K562 (cell line): Measurements from ENCODE around the gene GALNT17. TPM values are rescaled to one million over a fixed set of nuclear protein-coding genes. Genes with fewer than 3 reads are reported as not detected.

ENCODE experiments used
- ATAC-seq: fragments of 200-7000 bp; cut with Tn5 transposase; 3 replicates; pipeline ENCODE4 v1.9.1; 2020; ENCODE audit warnings: moderate library complexity
- BruUV-seq: library from RNA; stranded (reverse); fragments of 400-500 nt; replicated peaks from 2 replicates; lab custom pipeline; 2021; lab: Mats Ljungman, UMichigan
- CTCF ChIA-PET: fragments of 300-600 bp; formaldehyde crosslinking; extraction: SDS; loops from one replicate; lab custom pipeline; 2021; ENCODE audit warnings: low intra/inter-chr PET ratio; lab: Yijun Ruan, JAX
- POLR2A ChIA-PET: fragments of 300-600, 350-650 bp; sonication (Branson Sonifier 250); formaldehyde crosslinking; extraction: SDS; loops from one replicate; lab custom pipeline; 2021; ENCODE audit warnings: antibody characterized with exemption, inconsistent platforms; lab: Yijun Ruan, JAX
- DNase-seq, 4 experiments: peaks; one replicate each; pipeline versions ENCODE4 v3.0.0 to v3.0.0-alpha.2; 2011 to 2018; ENCODE audit warnings: low spot score in 3 of 4, mixed read lengths in 3 of 4; ENCODE audit errors: extremely low read depth in 1 of 4
- FAIRE-seq: peaks from 2 replicates; lab custom pipeline; 2011; peaks lifted over from hg19 to GRCh38; lab: Jason Lieb, UNC
- H2AFZ ChIP-seq: 2 replicates; pipeline ENCODE4 v1.6.0; 2011; ENCODE audit warnings: low read depth, low read length, control low read depth, inconsistent platforms
- H3K27ac ChIP-seq: fragments of 200-600 bp; 3 replicates; pipeline ENCODE4 v1.8.0; 2011; ENCODE audit warnings: low read depth, mild to moderate bottlenecking, control low read depth, inconsistent platforms, low read length, moderate library complexity, mixed read lengths; ENCODE audit errors: extremely low read depth
- H3K27me3 ChIP-seq, 2 experiments: fragments of 300-600 bp in 1 of 2; 2 replicates in 1 of 2; 3 replicates in 1 of 2; pipeline versions ENCODE4 v1.6.0 to v1.8.0; 2011; ENCODE audit warnings: inconsistent platforms in 2 of 2, low read length in 2 of 2, mild to moderate bottlenecking in 1 of 2, mixed read lengths in 1 of 2, moderate library complexity in 1 of 2; ENCODE audit not compliant: control insufficient read depth in 2 of 2, insufficient read depth in 2 of 2
- H3K36me3 ChIP-seq: fragments of 300-600 bp; 3 replicates; pipeline ENCODE4 v1.8.0; 2011; ENCODE audit warnings: mild to moderate bottlenecking, low read length, inconsistent platforms; ENCODE audit not compliant: control insufficient read depth, insufficient read depth
- H3K4me1 ChIP-seq, 2 experiments: fragments of 200-600 bp in 1 of 2; replicated peaks in 1 of 2; 2 replicates in 1 of 2; 3 replicates in 1 of 2; pipeline versions ENCODE4 v1.5.1 to v1.8.0; 2011; ENCODE audit warnings: inconsistent platforms in 2 of 2, low read length in 2 of 2, mild to moderate bottlenecking in 1 of 2, mixed read lengths in 1 of 2, moderate library complexity in 1 of 2; ENCODE audit not compliant: control insufficient read depth in 2 of 2, insufficient read depth in 2 of 2
- H3K4me2 ChIP-seq: 2 replicates; pipeline ENCODE4 v1.6.1; 2011; ENCODE audit warnings: low read length, control low read depth, inconsistent platforms, mixed read lengths; ENCODE audit not compliant: insufficient read depth
- H3K4me3 ChIP-seq: fragments of 200-600 bp; sonication (generic), shearing (Covaris generic); 2 replicates; pipeline ENCODE4 v1.5.1; 2016; ENCODE audit warnings: control low read depth, inconsistent platforms
- H3K79me2 ChIP-seq: fragments of 200-600 bp; 3 replicates; pipeline ENCODE4 v1.8.0; 2011; ENCODE audit warnings: low read length, inconsistent platforms; ENCODE audit not compliant: control insufficient read depth, insufficient read depth
- H3K9ac ChIP-seq, 2 experiments: 2 replicates each; pipeline versions ENCODE4 v1.6.0 to v1.6.1; 2011; ENCODE audit warnings: low read depth in 2 of 2, low read length in 2 of 2, control low read depth in 1 of 2, inconsistent platforms in 1 of 2, mild to moderate bottlenecking in 1 of 2, mixed read lengths in 1 of 2; ENCODE audit not compliant: insufficient read depth in 1 of 2
- H3K9me1 ChIP-seq: one replicate; pipeline ENCODE4 v1.6.0; 2011; ENCODE audit warnings: inconsistent platforms, mild to moderate bottlenecking, low read length, moderate library complexity; ENCODE audit not compliant: control insufficient read depth, insufficient read depth
- H3K9me3 ChIP-seq: replicated peaks from 2 replicates; pipeline ENCODE4 v1.5.1; 2011; ENCODE audit warnings: low read depth, low read length, inconsistent platforms; ENCODE audit not compliant: control insufficient read depth, insufficient read depth
- H4K20me1 ChIP-seq: replicated peaks from 2 replicates; pipeline ENCODE4 v1.6.1; 2011; ENCODE audit warnings: low read length, inconsistent platforms, mixed read lengths; ENCODE audit not compliant: control insufficient read depth, insufficient read depth
- ATF4 ChIP-seq: fragments of 450-650 bp; formaldehyde crosslinking; IDR thresholded peaks from 2 replicates; pipeline ENCODE4 v1.4.0; 2022; ENCODE audit warnings: mild to moderate bottlenecking, moderate library complexity
- GATAD2A ChIP-seq: fragments of 450-650 bp; IDR thresholded peaks from 2 replicates; pipeline ENCODE4 v1.6.1; 2017
- HDAC3 ChIP-seq: fragments of 450-650 bp; IDR thresholded peaks from 2 replicates; pipeline ENCODE4 v1.6.1; 2018; ENCODE audit warnings: borderline replicate concordance, mild to moderate bottlenecking, moderate library complexity; ENCODE audit not compliant: partially characterized antibody
- PCBP2 ChIP-seq: fragments of 200-400 bp; formaldehyde crosslinking; IDR thresholded peaks from 2 replicates; pipeline ENCODE4 v1.6.1; 2018; ENCODE audit warnings: low read length, low read depth, mild to moderate bottlenecking, moderate library complexity; ENCODE audit not compliant: poor library complexity, severe bottlenecking
- PHF8 ChIP-seq: fragments of 200-600 bp; sonication (generic); IDR thresholded peaks from 2 replicates; pipeline ENCODE4 v1.6.1; 2012; ENCODE audit warnings: mixed run types, mild to moderate bottlenecking, inconsistent platforms, low read length, moderate library complexity, borderline replicate concordance
- POLR2B ChIP-seq: fragments of 450-650 bp; IDR thresholded peaks from 2 replicates; pipeline ENCODE4 v1.6.1; 2018; ENCODE audit warnings: low read depth; ENCODE audit not compliant: partially characterized antibody
- ZNF57 ChIP-seq: fragments of 450-650 bp; formaldehyde crosslinking; IDR thresholded peaks from 2 replicates; pipeline ENCODE4 v1.4.0; 2020; ENCODE audit warnings: mild to moderate bottlenecking, moderate library complexity
- WGBS: fragments of 100-300 bp; shearing (Covaris generic); methylation state at CpG from one replicate; pipeline ENCODE4 v1.1.6; 2016; ENCODE audit warnings: low coverage, mixed read lengths; ENCODE audit not compliant: insufficient coverage; ENCODE audit errors: missing lambda C conversion rate; 5-methylcytosine and 5-hydroxymethylcytosine counted together
- in situ Hi-C: fragments of 300-500 bp; cut with MboI; formaldehyde crosslinking; loops from 4 replicates; pipeline ENCODE4 v1.15.0; 2018; ENCODE audit warnings: inconsistent platforms, mixed read lengths
- intact Hi-C: fragments of 100-400 bp; cut with micrococcal nuclease; formaldehyde crosslinking; loops from 2 replicates; pipeline ENCODE4 v1.14.2; 2022
- polyA plus RNA-seq, 8 experiments: library from polyadenylated mRNA; depleted of rRNA in 4 of 8; stranded (reverse) in 5 of 8; unstranded in 3 of 8; fragments of >200 nt; fragmentation: Nextera tagmentation in 2 of 8; fragmentation: Illumina TruSeq in 1 of 8; extraction: Ambion mirVana in 2 of 8; extraction: Trizol in 1 of 8; gene quantifications; 2 replicates each; pipeline versions ENCODE4 v1.2.1 to v1.2.3, GENCODE V29; 2011 to 2014; ENCODE audit warnings: inconsistent platforms in 1 of 8, missing spikeins in 1 of 8
- total RNA-seq, 7 experiments: library from RNA; depleted of rRNA in 6 of 7; stranded (reverse); fragments of >200 nt in 6 of 7; fragmentation: Illumina TruSeq in 2 of 7; extraction: Trizol in 2 of 7; gene quantifications; 2 replicates each; pipeline versions ENCODE4 v1.2.1 to v1.2.3, GENCODE V29; 2011 to 2021; ENCODE audit warnings: low replicate concordance in 1 of 7
- TF ChIP-seq, protein P1 (sequence below), 2 experiments: fragments of 450-650 bp; formaldehyde crosslinking in 1 of 2; IDR thresholded peaks; 2 replicates each; pipeline versions ENCODE4 v1.4.0 to v1.6.1; 2014 to 2020; ENCODE audit warnings: mild to moderate bottlenecking in 2 of 2, borderline replicate concordance in 1 of 2, low read depth in 1 of 2

The GALNT17 gene
- total and polyA plus RNA-seq, 9 of the 15 experiments (the other 6 are each of a cell fraction or from before 2014, with no cell fraction given): not detected

DNA sequence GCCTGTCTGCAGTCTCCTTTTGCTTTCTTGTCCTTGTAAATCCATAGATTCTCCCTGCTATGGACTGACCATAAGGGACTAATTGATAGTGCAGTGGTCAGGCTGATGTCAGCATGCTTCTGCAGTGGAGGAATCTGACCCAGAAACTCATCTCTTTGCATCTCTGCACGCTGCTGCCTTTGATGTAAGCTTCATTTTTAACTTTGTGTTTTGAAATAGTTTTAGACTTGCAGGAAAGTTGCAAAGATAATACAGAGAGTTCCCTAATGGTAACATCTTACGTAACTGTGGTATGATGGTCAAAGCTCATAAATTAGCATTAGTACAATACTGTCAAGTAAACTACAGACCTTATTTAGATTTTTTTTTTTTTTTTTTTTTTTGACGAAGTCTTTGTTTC is 89.6 kb downstream of the GALNT17 start:
- Histone ChIP-seq H3K4me3 (no peak overlapping the region), H3K4me1 (no peaks in the 10 kb centered on the region), H3K36me3 (no peaks in the 10 kb centered on the region), H4K20me1 (no peaks in the 10 kb centered on the region), H3K9ac (no peak overlapping the region), H3K4me2 (no peak overlapping the region), H3K9me1 (no peaks in the 10 kb centered on the region), H3K27ac (no peak overlapping the region), H3K27me3 (no peaks in the 10 kb centered on the region; a peak in 1 of 5 replicates), H3K79me2 (no peaks in the 10 kb centered on the region), H2AFZ (no peak overlapping the region), H3K9me3 (no peaks in the 10 kb centered on the region)
- in situ Hi-C loops (no loop called here), intact Hi-C loops (no loop called here)
- FAIRE-seq (no peak), ATAC-seq (no peak), DNase-seq (no peak)
- CTCF ChIA-PET: no interaction called here
- 15% methylated on average over 3 of the region's 3 CpGs for WGBS
- no TSS peak for BruUV-seq
- POLR2A ChIA-PET: no interaction called here
- TF ChIP-seq PCBP2 (no peak), POLR2B (no peak), GATAD2A (no peak), PHF8 (no peak), ZNF57 (CRISPR knock-in tag) (no peak), ATF4 (CRISPR knock-in tag) (no peak), HDAC3 (no peak)
- TF ChIP-seq, protein P1, sequence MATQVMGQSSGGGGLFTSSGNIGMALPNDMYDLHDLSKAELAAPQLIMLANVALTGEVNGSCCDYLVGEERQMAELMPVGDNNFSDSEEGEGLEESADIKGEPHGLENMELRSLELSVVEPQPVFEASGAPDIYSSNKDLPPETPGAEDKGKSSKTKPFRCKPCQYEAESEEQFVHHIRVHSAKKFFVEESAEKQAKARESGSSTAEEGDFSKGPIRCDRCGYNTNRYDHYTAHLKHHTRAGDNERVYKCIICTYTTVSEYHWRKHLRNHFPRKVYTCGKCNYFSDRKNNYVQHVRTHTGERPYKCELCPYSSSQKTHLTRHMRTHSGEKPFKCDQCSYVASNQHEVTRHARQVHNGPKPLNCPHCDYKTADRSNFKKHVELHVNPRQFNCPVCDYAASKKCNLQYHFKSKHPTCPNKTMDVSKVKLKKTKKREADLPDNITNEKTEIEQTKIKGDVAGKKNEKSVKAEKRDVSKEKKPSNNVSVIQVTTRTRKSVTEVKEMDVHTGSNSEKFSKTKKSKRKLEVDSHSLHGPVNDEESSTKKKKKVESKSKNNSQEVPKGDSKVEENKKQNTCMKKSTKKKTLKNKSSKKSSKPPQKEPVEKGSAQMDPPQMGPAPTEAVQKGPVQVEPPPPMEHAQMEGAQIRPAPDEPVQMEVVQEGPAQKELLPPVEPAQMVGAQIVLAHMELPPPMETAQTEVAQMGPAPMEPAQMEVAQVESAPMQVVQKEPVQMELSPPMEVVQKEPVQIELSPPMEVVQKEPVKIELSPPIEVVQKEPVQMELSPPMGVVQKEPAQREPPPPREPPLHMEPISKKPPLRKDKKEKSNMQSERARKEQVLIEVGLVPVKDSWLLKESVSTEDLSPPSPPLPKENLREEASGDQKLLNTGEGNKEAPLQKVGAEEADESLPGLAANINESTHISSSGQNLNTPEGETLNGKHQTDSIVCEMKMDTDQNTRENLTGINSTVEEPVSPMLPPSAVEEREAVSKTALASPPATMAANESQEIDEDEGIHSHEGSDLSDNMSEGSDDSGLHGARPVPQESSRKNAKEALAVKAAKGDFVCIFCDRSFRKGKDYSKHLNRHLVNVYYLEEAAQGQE (IDR thresholded peaks at IDR 0.05; ENCODE audit: borderline replicate concordance): no peak
- TF ChIP-seq, protein P1 (CRISPR knock-in tag; IDR thresholded peaks at IDR 0.05; ENCODE audit: low read depth): no peak
